GM19467 (cell line): ENCODE results near the gene RING1.
"Not testable (repeated sequence)": the region's sequence is repeated elsewhere in the genome, so short reads cannot be mapped to it uniquely, and the experiment has no call there.

Experiments
- ATAC-seq: cut with Tn5 transposase; IDR thresholded peaks from one replicate; pipeline ENCODE4 v1.9.1; 2021; ENCODE audit warnings: mild to moderate bottlenecking, moderate library complexity; ENCODE audit not compliant: unreplicated experiment

Gene RING1

GRCh38 chr6:33205191-33206026 lies 2.9 kb upstream of the RING1 start:
- ATAC-seq: no peak

GRCh38 chr6:33206027-33206863 lies 2.1 kb upstream of the RING1 start:
- ATAC-seq: no peak

- ATAC-seq: no peak
Measured at GRCh38 chr6:33206864-33207551, 1.3 kb upstream of the RING1 start.

GRCh38 chr6:33207552-33208090 lies 679 bp upstream of the RING1 start:
- no peak for ATAC-seq

GRCh38 chr6:33209856-33210255 lies 1.6 kb downstream of the RING1 start:
- no peak for ATAC-seq

GRCh38 chr6:33211136-33211535 lies 2.8 kb downstream of the RING1 start:
- ATAC-seq: no peak

GRCh38 chr6:33211666-33212422 lies 3.5 kb downstream of the RING1 start:
- no peak for ATAC-seq

GRCh38 chr6:33212857-33213165 lies 4.5 kb downstream of the RING1 start:
- no peak for ATAC-seq

GRCh38 chr6:33213166-33213988 lies 5.1 kb downstream of the RING1 start:
- ATAC-seq: no peak

GRCh38 chr6:33213989-33214335 lies 5.7 kb downstream of the RING1 start:
- no peak for ATAC-seq

- ATAC-seq: no peak
Measured at GRCh38 chr6:33215271-33216116, 7.2 kb downstream of the RING1 start.

GRCh38 chr6:33216117-33216649 lies 7.9 kb downstream of the RING1 start:
- ATAC-seq: no peak

- no peak for ATAC-seq
Measured at GRCh38 chr6:33217246-33217645, 8.9 kb downstream of the RING1 start.

- ATAC-seq: no peak
Measured at GRCh38 chr6:33217681-33218080, 9.4 kb downstream of the RING1 start.

GRCh38 chr6:33226503-33227120 lies 18.3 kb downstream of the RING1 start:
- not testable (repeated sequence) for ATAC-seq

GRCh38 chr6:33235221-33235634 lies 26.9 kb downstream of the RING1 start:
- ATAC-seq: no peak

GRCh38 chr6:33236328-33236727 lies 28.0 kb downstream of the RING1 start:
- ATAC-seq: no peak

- no peak for ATAC-seq
Measured at GRCh38 chr6:33236852-33237251, 28.6 kb downstream of the RING1 start.
